Prostate gland (tissue), 2 donors: Measurements from ENCODE around the gene B4GALT7. TPM values are rescaled to one million over a fixed set of nuclear protein-coding genes. Genes with fewer than 3 reads are reported as not detected.

Experiments
- DNase-seq: peaks from one replicate; pipeline ENCODE4 v3.0.0-alpha.2; 2019; ENCODE audit warnings: low spot score
- H3K27ac ChIP-seq, 2 donors: fragments of 200-600 bp; sonication (generic); 2 replicates each; pipeline ENCODE4 v1.5.1; 2017 to 2019
- H3K27me3 ChIP-seq: fragments of 200-600 bp; sonication (generic); replicated peaks from 2 replicates; pipeline ENCODE4 v1.5.1; 2019; ENCODE audit not compliant: insufficient read depth
- H3K36me3 ChIP-seq, 2 donors: fragments of 200-600 bp; sonication (generic); 1 replicate in 1 of 2; 2 replicates in 1 of 2; pipeline versions ENCODE4 v1.5.1 to v1.8.1; 2017 to 2019
- H3K4me1 ChIP-seq: fragments of 200-600 bp; sonication (generic); replicated peaks from 2 replicates; pipeline ENCODE4 v1.5.1; 2019
- H3K4me3 ChIP-seq, 2 donors: fragments of 200-600 bp; sonication (generic); 2 replicates each; pipeline ENCODE4 v1.5.1; 2017 to 2019
- H3K9me3 ChIP-seq: fragments of 200-600 bp; sonication (generic); 2 replicates; pipeline ENCODE4 v1.5.1; 2017
- CTCF ChIP-seq, 4 experiments: fragments of 200-600 bp in 2 of 4; fragments of 450-650 bp in 2 of 4; sonication (generic) in 2 of 4; IDR thresholded peaks; 1 replicate in 3 of 4; 2 replicates in 1 of 4; pipeline ENCODE4 v1.5.1; 2016 to 2019; ENCODE audit warnings: antibody characterized with exemption in 4 of 4, mild to moderate bottlenecking in 2 of 4, moderate library complexity in 2 of 4
- POLR2A ChIP-seq: fragments of 450-650 bp; IDR thresholded peaks from one replicate; pipeline ENCODE4 v1.6.1; 2016; ENCODE audit warnings: antibody characterized with exemption, mild to moderate bottlenecking
- POLR2AphosphoS5 ChIP-seq: sonication (generic); formaldehyde crosslinking; IDR thresholded peaks from one replicate; pipeline ENCODE4 v1.6.1; 2017; ENCODE audit warnings: antibody characterized with exemption
- WGBS: methylation state at CpG from one replicate; pipeline ENCODE4 v1.1.5; 2018; 5-methylcytosine and 5-hydroxymethylcytosine counted together
- intact Hi-C: fragments of 100-400 bp; cut with DNase I; formaldehyde crosslinking; loops from one replicate; pipeline ENCODE4 v1.14.2; 2022
- total RNA-seq, 2 donors: library from RNA; depleted of rRNA; stranded (reverse); fragments of >200 nt; gene quantifications; one replicate each; pipeline ENCODE4 v1.1.0, GENCODE V29; 2016

The B4GALT7 gene
- total RNA-seq, 2 donors from 2014 or later, result 41.6 to 66.2 TPM

- no peaks in the 10 kb centered on the region for H3K27me3 ChIP-seq
- intact Hi-C loops, result loop anchor here (10.0 kb wide), 2 partner anchors 460 to 550 kb away; partner anchors contain the start of gene NHP2
- no peak for DNase-seq
- no peak overlapping the region for H3K4me3 ChIP-seq
- WGBS, result 91% methylated on average over 5 of the region's 5 CpGs
- no peaks in the 10 kb centered on the region for H3K9me3 ChIP-seq
- H3K4me1 ChIP-seq, result peaks cover 2% of the 10 kb centered on the region
- no peaks in the 10 kb centered on the region for H3K36me3 ChIP-seq
- TF ChIP-seq POLR2AphosphoS5 (no peak), POLR2A (no peak), CTCF (IDR thresholded peaks at IDR 0.05) (no peak)
- no peak overlapping the region for H3K27ac ChIP-seq
These were observed 5.1 kb downstream of the B4GALT7 start for GRCh38 chr5:177605078-177605477.

GRCh38 chr5:177605667-177606066 is 5.7 kb downstream of the B4GALT7 start:
- H3K4me1 ChIP-seq, result peaks cover 2% of the 10 kb centered on the region
- 92% methylated on average over 6 of the region's 6 CpGs for WGBS

GRCh38 chr5:177606071-177607051 is 6.4 kb downstream of the B4GALT7 start:
- intact Hi-C loops, result loop anchor here (10.0 kb wide), 2 partner anchors 458 to 548 kb away; partner anchors contain the start of gene NHP2
- peaks cover 2% of the 10 kb centered on the region for H3K4me1 ChIP-seq

More at GRCh38 chr5:177605667-177606066, 5.7 kb downstream of the B4GALT7 start:
- no peak for TF ChIP-seq POLR2AphosphoS5
- TF ChIP-seq POLR2A, result no peak
- TF ChIP-seq CTCF (IDR thresholded peaks at IDR 0.05), result no peak
- Histone ChIP-seq H3K27ac (no peak overlapping the region), H3K27me3 (no peaks in the 10 kb centered on the region), H3K9me3 (no peaks in the 10 kb centered on the region), H3K4me3 (no peak overlapping the region), H3K36me3 (no peaks in the 10 kb centered on the region)
- no peak for DNase-seq
- intact Hi-C loops, result loop anchor here (10.0 kb wide), 2 partner anchors 459 to 549 kb away; partner anchors contain the start of gene NHP2

GRCh38 chr5:177607115-177607451 is 7.2 kb downstream of the B4GALT7 start:
- 50% methylated on average over 11 of the region's 11 CpGs for WGBS
- no peaks in the 10 kb centered on the region for H3K36me3 ChIP-seq
- no peak overlapping the region for H3K27ac ChIP-seq
- H3K9me3 ChIP-seq, result no peaks in the 10 kb centered on the region
- H3K4me3 ChIP-seq, result no peak overlapping the region
- H3K27me3 ChIP-seq, result no peaks in the 10 kb centered on the region
- intact Hi-C loops, result loop anchor here (10.0 kb wide), 2 partner anchors 458 to 548 kb away; partner anchors contain the start of gene NHP2
- TF ChIP-seq CTCF (IDR thresholded peaks at IDR 0.05) (no peak), POLR2AphosphoS5 (no peak), POLR2A (no peak)
- no peak for DNase-seq
- no peaks in the 10 kb centered on the region for H3K4me1 ChIP-seq

More at GRCh38 chr5:177606071-177607051, 6.4 kb downstream of the B4GALT7 start:
- WGBS, result 85% methylated on average over 22 of the region's 22 CpGs
- no peak for DNase-seq
- H3K27ac ChIP-seq, result no peak overlapping the region
- TF ChIP-seq POLR2AphosphoS5 (no peak), POLR2A (no peak), CTCF (IDR thresholded peaks at IDR 0.05) (no peak)
- H3K4me3 ChIP-seq, result no peak overlapping the region
- H3K27me3 ChIP-seq, result no peaks in the 10 kb centered on the region
- H3K36me3 ChIP-seq, result no peaks in the 10 kb centered on the region
- H3K9me3 ChIP-seq, result no peaks in the 10 kb centered on the region
